ENCODE data around the gene TMEM134. TPM values are rescaled to one million over a fixed set of nuclear protein-coding genes. Genes with fewer than 3 reads are reported as not detected.

The TMEM134 gene
- total and polyA plus RNA-seq, 9 of the 15 experiments (the other 6 are each of a cell fraction or from before 2014, with no cell fraction given) = 0.63 to 48.4 (median 10.7) TPM

DNA sequence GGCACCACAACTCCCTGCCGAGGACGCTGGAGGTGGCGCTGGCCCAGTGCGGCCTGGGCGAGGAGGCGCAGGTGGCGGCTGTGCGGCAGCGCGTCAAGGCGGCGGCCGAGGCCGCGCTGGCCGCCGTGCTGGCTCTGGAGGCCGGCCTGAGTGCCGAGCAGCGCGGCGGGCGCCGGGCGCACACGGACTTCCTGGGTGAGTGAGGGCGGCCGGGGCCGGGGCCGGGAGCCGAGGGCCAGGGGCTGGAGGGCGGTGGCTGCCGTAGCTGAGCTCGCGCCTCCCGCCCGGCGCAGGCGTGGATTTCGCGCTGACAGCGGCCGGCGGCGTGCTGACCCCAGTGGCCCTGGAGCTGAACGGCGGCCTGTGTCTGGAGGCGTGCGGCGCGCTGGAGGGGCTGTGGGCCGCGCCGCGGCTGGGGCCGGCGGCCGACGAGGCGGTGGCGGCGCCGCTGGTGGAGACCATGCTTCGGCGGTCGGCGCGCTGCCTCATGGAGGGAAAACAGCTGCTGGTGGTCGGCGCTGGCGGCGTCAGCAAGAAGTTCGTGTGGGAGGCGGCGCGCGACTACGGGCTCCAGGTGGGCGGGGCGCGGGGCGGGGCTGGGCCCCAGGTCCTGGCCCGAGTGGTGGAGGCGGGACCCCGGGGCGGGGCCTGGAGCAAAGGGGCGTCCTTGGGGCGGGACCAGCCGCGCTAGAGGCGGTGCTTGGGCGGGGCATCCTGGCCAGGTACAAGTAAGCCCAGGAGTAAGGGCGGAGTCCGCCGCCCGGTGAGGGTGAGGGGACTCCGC lies 48.2 kb downstream of the TMEM134 start (continued):
- TF ChIP-seq ZNF707 (CRISPR knock-in tag; conservative IDR thresholded peaks at IDR 0.05) (no peak), ZNF347 (CRISPR knock-in tag; IDR thresholded peaks at IDR 0.05; ENCODE audit: low read depth) (no peak), MAFG (tag; conservative IDR thresholded peaks at IDR 0.05) (no peak), ZNF518B (CRISPR knock-in tag; IDR thresholded peaks at IDR 0.05) (no peak), GTF2A2 (tag; IDR thresholded peaks at IDR 0.05) (no peak), PPARD (CRISPR knock-in tag; IDR thresholded peaks at IDR 0.05) (no peak), NCOA2 (IDR thresholded peaks at IDR 0.05; ENCODE audit: partially characterized antibody in 2 of 2) (no peak), CHCHD3 (CRISPR knock-in tag; IDR thresholded peaks at IDR 0.05) (no peak), FOXA1 (IDR thresholded peaks at IDR 0.05; ENCODE audit: borderline replicate concordance) (no peak), NR0B1 (IDR thresholded peaks at IDR 0.05; ENCODE audit: partially characterized antibody) (no peak), SNIP1 (IDR thresholded peaks at IDR 0.05; ENCODE audit: low read depth) (no peak), YY1 (IDR thresholded peaks at IDR 0.05; ENCODE audit: borderline replicate concordance in 1 of 3, control insufficient read depth in 1 of 3, extremely low read depth in 1 of 3, insufficient read depth in 3 of 3, insufficient read length in 1 of 3, insufficient replicate concordance in 2 of 3, low read depth in 1 of 3, low read length in 2 of 3) (peak in 2 of 3 experiments; percentile 60 to 62), ZFPM2 (CRISPR knock-in tag; IDR thresholded peaks at IDR 0.05) (no peak), MIER1 (IDR thresholded peaks at IDR 0.05; ENCODE audit: low read depth) (no peak), KDM4B (IDR thresholded peaks at IDR 0.05; ENCODE audit: borderline replicate concordance in 2 of 2, low read depth in 1 of 2) (no peak), STAT5A (IDR thresholded peaks at IDR 0.05; ENCODE audit: borderline replicate concordance, low read length) (no peak), RFX7 (CRISPR knock-in tag; IDR thresholded peaks at IDR 0.05) (no peak), COPS2 (conservative IDR thresholded peaks at IDR 0.05) (no peak), ZBTB43 (CRISPR knock-in tag; IDR thresholded peaks at IDR 0.05) (no peak)

Data from K562 (cell line).